DND-41 (cell line): Measurements from ENCODE around the gene TNS3.

Source experiments
- ATAC-seq: fragments of 200-7000 bp; cut with Tn5 transposase; 3 replicates; pipeline ENCODE4 v1.9.1; 2021; ENCODE audit warnings: low read depth; ENCODE audit not compliant: insufficient read depth
- DNase-seq: peaks from one replicate; pipeline ENCODE4 v3.0.0-alpha.2; 2020
- H2AFZ ChIP-seq: 2 replicates; pipeline ENCODE4 v1.6.0; 2012; ENCODE audit warnings: low read depth, low read length
- H3K27ac ChIP-seq: 2 replicates; pipeline ENCODE4 v1.5.1; 2012; ENCODE audit warnings: low read length, inconsistent platforms
- H3K27me3 ChIP-seq: fragments of 200-600 bp; sonication (generic); 2 replicates; pipeline ENCODE4 v1.6.0; 2012; ENCODE audit warnings: low read length, mild to moderate bottlenecking, inconsistent platforms; ENCODE audit not compliant: insufficient read depth, poor library complexity
- H3K36me3 ChIP-seq: 2 replicates; pipeline ENCODE4 v1.5.1; 2012; ENCODE audit warnings: low read length, inconsistent platforms; ENCODE audit not compliant: insufficient read depth
- H3K4me1 ChIP-seq: 2 replicates; pipeline ENCODE4 v1.5.1; 2012; ENCODE audit warnings: mild to moderate bottlenecking, low read length; ENCODE audit not compliant: insufficient read depth
- H3K4me2 ChIP-seq: 2 replicates; pipeline ENCODE4 v1.6.0; 2012; ENCODE audit warnings: mild to moderate bottlenecking, moderate library complexity, low read length, inconsistent platforms; ENCODE audit not compliant: insufficient read depth
- H3K4me3 ChIP-seq, 2 experiments: fragments of 200-600 bp in 1 of 2; shearing (Covaris generic) in 1 of 2; 2 replicates each; pipeline ENCODE4 v1.5.1; 2012 to 2016; ENCODE audit warnings: inconsistent platforms in 2 of 2, low read length in 2 of 2, mild to moderate bottlenecking in 2 of 2, low read depth in 1 of 2, moderate library complexity in 1 of 2
- H3K79me2 ChIP-seq: 2 replicates; pipeline ENCODE4 v1.6.0; 2012; ENCODE audit warnings: low read length, inconsistent platforms; ENCODE audit not compliant: insufficient read depth
- H3K9ac ChIP-seq: 2 replicates; pipeline ENCODE4 v1.6.0; 2012; ENCODE audit warnings: low read depth, mild to moderate bottlenecking, inconsistent platforms, low read length, moderate library complexity
- H3K9me3 ChIP-seq: 2 replicates; pipeline ENCODE4 v1.5.1; 2012; ENCODE audit warnings: low read length, moderate library complexity, mild to moderate bottlenecking, inconsistent platforms; ENCODE audit not compliant: insufficient read depth, severe bottlenecking
- H4K20me1 ChIP-seq: 2 replicates; pipeline ENCODE4 v1.6.0; 2012; ENCODE audit warnings: low read length; ENCODE audit not compliant: insufficient read depth
- EZH2 ChIP-seq: IDR thresholded peaks from 3 replicates; pipeline ENCODE4 v1.6.1; 2012; ENCODE audit warnings: borderline replicate concordance, low read depth, mild to moderate bottlenecking, moderate library complexity, low read length, inconsistent platforms; ENCODE audit not compliant: severe bottlenecking
- TF ChIP-seq, protein P1 (sequence below): IDR thresholded peaks from 2 replicates; pipeline ENCODE4 v1.5.1; 2012; ENCODE audit warnings: borderline replicate concordance, low read length, moderate library complexity, mild to moderate bottlenecking; ENCODE audit not compliant: poor library complexity, severe bottlenecking; ENCODE audit errors: extremely low read depth

TNS3 gene

DNA sequence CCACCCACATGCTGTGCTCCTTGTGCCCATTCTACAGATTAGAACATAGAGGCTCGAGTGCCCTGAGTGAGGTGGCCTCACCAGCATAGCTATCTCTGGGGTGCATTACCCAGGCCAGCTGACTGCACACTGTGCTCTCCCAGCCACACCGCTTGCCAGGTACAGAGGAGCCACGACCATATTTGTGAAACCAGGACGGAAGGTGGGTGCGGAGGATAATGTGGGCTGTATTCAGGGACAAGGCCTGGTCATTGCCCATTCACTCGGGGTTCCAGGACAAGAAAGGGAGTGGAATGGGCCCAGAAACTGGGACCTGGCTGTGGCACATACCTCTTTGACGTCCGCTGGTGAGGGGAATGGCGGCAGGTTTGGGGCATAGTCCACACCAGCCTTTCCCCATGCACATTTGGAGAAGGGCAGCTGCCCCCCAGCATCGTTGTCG is 236.0 kb downstream of the TNS3 start:
- Histone ChIP-seq H3K79me2 (no peaks in the 10 kb centered on the region), H3K4me2 (no peak overlapping the region), H3K4me3 (no peak overlapping the region), H3K27ac (no peak overlapping the region), H4K20me1 (no peaks in the 10 kb centered on the region), H3K9me3 (no peaks in the 10 kb centered on the region), H3K9ac (no peak overlapping the region), H2AFZ (no peak overlapping the region), H3K27me3 (no peaks in the 10 kb centered on the region), H3K36me3 (no peaks in the 10 kb centered on the region), H3K4me1 (no peaks in the 10 kb centered on the region)
- ATAC-seq (no peak), DNase-seq (no peak)
- TF ChIP-seq, protein P1, sequence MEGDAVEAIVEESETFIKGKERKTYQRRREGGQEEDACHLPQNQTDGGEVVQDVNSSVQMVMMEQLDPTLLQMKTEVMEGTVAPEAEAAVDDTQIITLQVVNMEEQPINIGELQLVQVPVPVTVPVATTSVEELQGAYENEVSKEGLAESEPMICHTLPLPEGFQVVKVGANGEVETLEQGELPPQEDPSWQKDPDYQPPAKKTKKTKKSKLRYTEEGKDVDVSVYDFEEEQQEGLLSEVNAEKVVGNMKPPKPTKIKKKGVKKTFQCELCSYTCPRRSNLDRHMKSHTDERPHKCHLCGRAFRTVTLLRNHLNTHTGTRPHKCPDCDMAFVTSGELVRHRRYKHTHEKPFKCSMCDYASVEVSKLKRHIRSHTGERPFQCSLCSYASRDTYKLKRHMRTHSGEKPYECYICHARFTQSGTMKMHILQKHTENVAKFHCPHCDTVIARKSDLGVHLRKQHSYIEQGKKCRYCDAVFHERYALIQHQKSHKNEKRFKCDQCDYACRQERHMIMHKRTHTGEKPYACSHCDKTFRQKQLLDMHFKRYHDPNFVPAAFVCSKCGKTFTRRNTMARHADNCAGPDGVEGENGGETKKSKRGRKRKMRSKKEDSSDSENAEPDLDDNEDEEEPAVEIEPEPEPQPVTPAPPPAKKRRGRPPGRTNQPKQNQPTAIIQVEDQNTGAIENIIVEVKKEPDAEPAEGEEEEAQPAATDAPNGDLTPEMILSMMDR: no peak
- no peak for TF ChIP-seq EZH2

DNA sequence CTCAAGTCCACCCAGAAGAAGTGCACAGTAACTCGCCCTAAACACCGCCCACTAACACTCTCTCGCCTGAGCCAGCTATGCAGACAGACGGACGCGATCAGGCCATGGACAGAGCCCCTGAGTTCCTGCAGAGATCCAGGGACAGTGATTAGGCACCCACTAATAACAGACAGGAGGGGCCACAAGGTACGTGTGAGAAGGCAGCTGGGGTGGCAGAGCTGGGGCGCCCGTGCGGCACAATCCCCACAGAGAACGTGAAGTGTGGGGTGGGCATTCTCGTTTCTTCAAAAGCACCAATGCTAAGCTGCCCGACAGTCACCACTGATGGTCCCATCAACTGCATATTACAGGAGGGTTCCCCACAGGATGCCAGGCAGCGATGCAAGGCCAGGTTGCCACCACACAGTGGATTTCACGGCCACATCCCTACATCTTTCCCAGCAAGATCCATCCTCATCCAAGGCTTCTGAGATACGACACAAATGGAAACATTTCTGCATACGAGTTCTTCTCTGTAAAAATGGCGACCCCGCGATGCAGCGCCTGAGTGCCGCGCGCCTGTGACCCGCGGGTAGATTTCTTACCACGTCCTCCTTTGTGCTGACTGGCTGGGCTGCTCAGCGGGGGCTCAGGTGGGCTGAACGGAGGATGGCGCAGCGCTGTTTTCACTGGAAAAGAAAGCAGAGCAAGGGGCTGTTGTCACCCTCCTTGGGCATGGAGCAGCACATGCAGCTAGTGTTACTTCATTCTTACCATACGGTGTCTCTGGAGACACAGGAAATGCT is 237.5 kb downstream of the TNS3 start:
- Histone ChIP-seq H3K79me2 (no peaks in the 10 kb centered on the region), H3K27ac (no peak overlapping the region), H3K9me3 (no peaks in the 10 kb centered on the region), H3K4me3 (no peak overlapping the region), H3K9ac (no peak overlapping the region), H3K27me3 (no peaks in the 10 kb centered on the region), H3K4me2 (no peak overlapping the region), H3K36me3 (no peaks in the 10 kb centered on the region), H4K20me1 (no peaks in the 10 kb centered on the region), H2AFZ (no peak overlapping the region), H3K4me1 (no peaks in the 10 kb centered on the region)
- ATAC-seq (no peak), DNase-seq (no peak)
- no peak for TF ChIP-seq EZH2

DNA sequence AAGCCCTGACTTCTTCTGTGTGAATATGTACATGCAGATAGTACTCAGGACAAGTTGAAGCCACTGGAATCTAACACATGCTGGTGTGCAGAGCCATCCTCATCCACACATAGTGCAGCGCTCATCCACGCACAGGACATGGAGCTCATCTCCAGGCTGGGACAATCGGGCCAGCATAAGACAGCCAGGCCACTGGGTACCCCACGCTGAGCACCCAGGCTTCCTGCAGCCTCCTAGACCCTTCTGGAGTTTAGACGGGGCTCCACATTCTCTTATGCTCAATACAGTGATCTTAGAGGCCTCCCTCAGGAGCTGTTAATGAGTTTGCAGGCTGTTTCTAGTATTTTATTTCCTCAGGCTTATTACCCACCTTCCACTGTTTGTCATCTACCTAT is 238.9 kb downstream of the TNS3 start:
- DNase-seq: no peak
- Histone ChIP-seq H4K20me1 (no peaks in the 10 kb centered on the region), H3K4me3 (no peak overlapping the region), H3K4me1 (no peaks in the 10 kb centered on the region), H3K9ac (no peak overlapping the region), H3K79me2 (no peaks in the 10 kb centered on the region), H2AFZ (no peak overlapping the region), H3K27ac (no peak overlapping the region), H3K9me3 (no peaks in the 10 kb centered on the region), H3K27me3 (no peaks in the 10 kb centered on the region), H3K4me2 (no peak overlapping the region), H3K36me3 (no peaks in the 10 kb centered on the region)
- TF ChIP-seq, protein P1: no peak
- TF ChIP-seq EZH2: no peak
- no peak for ATAC-seq

DNA sequence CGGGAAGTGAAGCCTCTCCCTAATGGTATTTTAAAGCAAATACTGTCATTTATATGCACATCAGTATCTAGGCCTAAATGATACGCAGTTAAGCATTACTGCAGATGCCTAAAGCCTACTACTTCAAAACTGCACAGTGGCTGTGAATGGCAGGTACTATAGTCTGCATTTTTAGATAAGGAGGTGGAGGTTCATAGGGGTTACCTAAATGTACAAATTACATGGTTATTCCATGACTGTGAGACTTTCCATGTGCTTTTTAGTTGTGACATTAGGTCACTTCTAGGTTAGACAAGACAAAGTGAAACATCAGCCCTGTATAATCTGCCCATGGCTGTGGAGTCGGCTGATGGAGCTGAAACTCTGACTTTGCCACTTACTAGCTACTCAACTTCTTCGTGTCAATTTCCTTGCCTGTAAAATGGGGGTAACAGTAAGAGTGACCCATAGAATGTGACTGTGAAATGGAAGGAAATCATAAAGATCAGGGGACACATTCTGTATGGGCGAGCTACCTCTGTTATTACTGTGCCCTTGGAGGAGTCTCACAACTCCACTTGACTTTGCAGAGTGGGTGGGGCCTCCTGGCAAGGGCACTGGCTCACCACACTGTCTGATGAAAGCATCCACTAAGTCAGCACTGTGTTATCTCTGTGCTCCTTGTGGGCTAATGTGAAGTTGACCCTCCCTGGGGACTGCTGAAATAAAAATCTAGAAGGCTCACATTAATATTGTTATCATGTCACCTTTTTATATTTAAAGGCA is 239.4 kb downstream of the TNS3 start:
- no peaks in the 10 kb centered on the region for H3K9me3 ChIP-seq
- DNase-seq (no peak), ATAC-seq (no peak)
- H3K9ac ChIP-seq: no peak overlapping the region
- no peaks in the 10 kb centered on the region for H3K79me2 ChIP-seq
- H3K27ac ChIP-seq: no peak overlapping the region
- no peak overlapping the region for H3K4me2 ChIP-seq
- TF ChIP-seq, protein P1: no peak
- TF ChIP-seq EZH2: no peak
- H3K4me1 ChIP-seq: no peaks in the 10 kb centered on the region
- H2AFZ ChIP-seq: no peak overlapping the region
- no peaks in the 10 kb centered on the region for H3K36me3 ChIP-seq
- no peaks in the 10 kb centered on the region for H4K20me1 ChIP-seq
- no peak overlapping the region; a peak in 1 of 4 replicates for H3K4me3 ChIP-seq
- peaks cover 2% of the 10 kb centered on the region for H3K27me3 ChIP-seq
